Transverse colon (tissue), 4 donors: ENCODE data around the gene ZNF679. TPM values are rescaled to one million over a fixed set of nuclear protein-coding genes. Genes with fewer than 3 reads are reported as not detected.
"Not testable (repeated sequence)": the region's sequence is repeated elsewhere in the genome, so short reads cannot be mapped to it uniquely, and the experiment has no call there.

Experiments
- DNase-seq: peaks from one replicate; pipeline ENCODE4 v3.0.0-alpha.2; 2019
- H3K27ac ChIP-seq, 4 donors: fragments of 200-600 bp; sonication (generic); 2 replicates each; pipeline ENCODE4 v1.5.1; 2016 to 2018; ENCODE audit warnings: inconsistent platforms in 4 of 4
- H3K27me3 ChIP-seq: fragments of 200-600 bp; sonication (generic); 2 replicates; pipeline ENCODE4 v1.5.1; 2017; ENCODE audit warnings: inconsistent platforms
- H3K36me3 ChIP-seq, 4 donors: fragments of 200-600 bp; sonication (generic); 2 replicates each; pipeline ENCODE4 v1.5.1; 2017 to 2019; ENCODE audit warnings: inconsistent platforms in 4 of 4
- H3K4me1 ChIP-seq, 4 donors: fragments of 200-600 bp; sonication (generic); 2 replicates each; pipeline ENCODE4 v1.5.1; 2017 to 2020; ENCODE audit warnings: inconsistent platforms in 4 of 4
- H3K4me3 ChIP-seq, 4 donors: fragments of 200-600 bp; sonication (generic); 1 replicate in 1 of 4; 2 replicates in 3 of 4; pipeline versions ENCODE4 v1.5.1 to v1.6.1; 2017 to 2019; ENCODE audit warnings: inconsistent platforms in 4 of 4
- H3K9me3 ChIP-seq, 2 donors: fragments of 200-600 bp; sonication (generic); 2 replicates each; pipeline ENCODE4 v1.5.1; 2017 to 2019; ENCODE audit warnings: inconsistent platforms in 2 of 2
- CTCF ChIP-seq, 5 experiments: fragments of 200-600 bp in 3 of 5; fragments of 450-650 bp in 2 of 5; sonication (generic) in 3 of 5; IDR thresholded peaks; 1 replicate in 2 of 5; 2 replicates in 3 of 5; pipeline ENCODE4 v1.5.1; 2016 to 2017; ENCODE audit warnings: antibody characterized with exemption in 5 of 5, inconsistent platforms in 3 of 5, mild to moderate bottlenecking in 2 of 5, moderate library complexity in 1 of 5
- EP300 ChIP-seq: sonication (generic); formaldehyde crosslinking; IDR thresholded peaks from one replicate; pipeline ENCODE4 v1.6.1; 2017; ENCODE audit warnings: antibody characterized with exemption, low read depth
- POLR2A ChIP-seq: fragments of 450-650 bp; IDR thresholded peaks from one replicate; pipeline ENCODE4 v1.6.1; 2016; ENCODE audit warnings: antibody characterized with exemption, mild to moderate bottlenecking, moderate library complexity
- POLR2AphosphoS5 ChIP-seq, 3 donors: sonication (generic); formaldehyde crosslinking; IDR thresholded peaks; one replicate each; pipeline ENCODE4 v1.6.1; 2016; ENCODE audit warnings: antibody characterized with exemption in 3 of 3
- WGBS, 2 donors: methylation state at CpG; one replicate each; pipeline ENCODE4 v1.1.5; 2018; ENCODE audit warnings: low coverage in 1 of 2; 5-methylcytosine and 5-hydroxymethylcytosine counted together
- in situ Hi-C, 4 donors: fragments of 200-750 bp; cut with MboI; loops; one replicate each; pipeline versions ENCODE4 v1.15.0 to v1.15.1; 2017; ENCODE audit warnings: low sequenced_read_pairs in 3 of 4, low pct_ligation_motif_present in 1 of 4, low pct_unique_long_range_greater_than_20kb in 1 of 4
- intact Hi-C: fragments of 100-400 bp; cut with DNase I; formaldehyde crosslinking; loops from one replicate; pipeline ENCODE4 v1.15.1; 2023; ENCODE audit warnings: low total_unique reads
- total RNA-seq, 4 donors: library from RNA; depleted of rRNA; stranded (reverse); fragments of >200 nt; gene quantifications; one replicate each; pipeline ENCODE4 v1.1.0, GENCODE V29; 2016

Gene ZNF679
- total RNA-seq, 4 donors from 2014 or later, result not detected

GRCh38 chr7:64223366-64223765 is 4.9 kb upstream of the ZNF679 start:
- no peaks in the 10 kb centered on the region for H3K27me3 ChIP-seq
- intact Hi-C loops, result no loop called here
- WGBS, 2 donors, result 29% methylated on average over 2 of the region's 2 CpGs; no CpG with 5 or more reads in 1 of the 2 donors
- H3K4me1 ChIP-seq, result no peaks in the 10 kb centered on the region
- H3K9me3 ChIP-seq, result peaks cover 26 to 31% of the 10 kb centered on the region in 2 donors
- H3K36me3 ChIP-seq, result no peaks in the 10 kb centered on the region
- no peak overlapping the region for H3K27ac ChIP-seq
- in situ Hi-C loops, result no loop called here
- no peak overlapping the region for H3K4me3 ChIP-seq
- TF ChIP-seq POLR2AphosphoS5 (IDR thresholded peaks at IDR 0.05) (no peak), EP300 (no peak), CTCF (IDR thresholded peaks at IDR 0.05) (no peak), POLR2A (no peak)
- DNase-seq, result no peak

DNA sequence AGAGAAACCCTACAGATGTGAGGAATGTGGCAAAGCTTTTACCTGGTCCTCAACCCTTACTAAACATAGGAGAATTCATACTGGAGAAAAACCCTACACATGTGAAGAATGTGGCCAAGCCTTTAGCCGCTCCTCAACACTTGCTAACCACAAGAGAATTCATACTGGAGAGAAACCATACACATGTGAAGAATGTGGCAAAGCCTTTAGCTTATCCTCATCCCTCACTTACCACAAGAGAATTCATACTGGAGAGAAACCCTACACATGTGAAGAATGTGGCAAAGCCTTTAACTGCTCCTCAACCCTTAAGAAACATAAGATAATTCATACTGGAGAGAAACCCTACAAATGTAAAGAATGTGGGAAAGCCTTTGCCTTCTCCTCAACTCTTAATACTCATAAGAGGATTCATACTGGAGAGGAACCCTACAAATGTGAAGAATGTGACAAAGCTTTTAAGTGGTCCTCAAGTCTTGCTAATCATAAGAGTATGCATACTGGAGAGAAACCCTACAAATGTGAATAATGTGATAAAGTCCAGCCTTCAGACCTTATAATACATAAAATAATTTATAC is 38.2 kb downstream of the ZNF679 start:
- DNase-seq, result no peak
- no peak for TF ChIP-seq EP300
- TF ChIP-seq POLR2AphosphoS5 (IDR thresholded peaks at IDR 0.05), result no peak
- no peak for TF ChIP-seq POLR2A
- TF ChIP-seq CTCF (IDR thresholded peaks at IDR 0.05), result no peak
- Histone ChIP-seq H3K4me1 (no peaks in the 10 kb centered on the region), H3K4me3 (no peak overlapping the region), H3K27ac (no peak overlapping the region), H3K27me3 (no peaks in the 10 kb centered on the region), H3K9me3 (peaks cover 45 to 52% of the 10 kb centered on the region in 2 donors), H3K36me3 (no peaks in the 10 kb centered on the region)
- 75 to 100% methylated on average over 1 of the region's 1 CpG for WGBS, 2 donors
- in situ Hi-C loops, result loop anchor here in 1 of 4 donors (25.0 kb wide), 1 partner anchor 96 kb away; no protein-coding TSS in a partner anchor
- intact Hi-C loops, result no loop called here

DNA sequence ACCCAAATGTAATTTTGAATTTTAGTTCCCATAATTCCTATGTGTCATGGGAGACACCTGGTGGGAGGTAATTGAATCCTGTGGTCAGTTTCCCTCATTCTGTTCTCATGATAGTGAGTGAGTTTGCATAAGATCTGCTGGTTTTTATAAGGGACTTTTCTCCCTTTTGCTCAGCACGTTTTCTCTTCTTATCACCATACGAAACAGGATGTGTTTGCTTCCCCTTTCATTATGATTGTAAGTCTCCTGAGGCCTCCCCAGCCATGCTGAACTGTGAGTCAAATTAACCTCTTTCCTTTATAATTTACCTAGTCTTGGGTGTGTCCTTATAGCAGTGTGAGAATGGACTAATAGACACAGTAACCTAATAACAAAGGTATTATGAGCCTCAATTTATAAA is 49.4 kb downstream of the ZNF679 start:
- H3K4me1 ChIP-seq, result no peaks in the 10 kb centered on the region
- intact Hi-C loops, result no loop called here
- H3K4me3 ChIP-seq, result no peak overlapping the region
- no peak overlapping the region for H3K27ac ChIP-seq
- no peaks in the 10 kb centered on the region for H3K27me3 ChIP-seq
- DNase-seq, result no peak
- TF ChIP-seq CTCF (IDR thresholded peaks at IDR 0.05), result no peak
- no peak for TF ChIP-seq EP300
- TF ChIP-seq POLR2AphosphoS5 (IDR thresholded peaks at IDR 0.05), result no peak
- no peak for TF ChIP-seq POLR2A
- no peaks in the 10 kb centered on the region for H3K36me3 ChIP-seq
- peaks cover 0 to 4% of the 10 kb centered on the region in 2 donors for H3K9me3 ChIP-seq
- WGBS, 2 donors, result 47 to 64% methylated on average over 2 of the region's 2 CpGs
- in situ Hi-C loops, result loop anchor here in 1 of 4 donors (25.0 kb wide), 1 partner anchor 110 kb away; no protein-coding TSS in a partner anchor

DNA sequence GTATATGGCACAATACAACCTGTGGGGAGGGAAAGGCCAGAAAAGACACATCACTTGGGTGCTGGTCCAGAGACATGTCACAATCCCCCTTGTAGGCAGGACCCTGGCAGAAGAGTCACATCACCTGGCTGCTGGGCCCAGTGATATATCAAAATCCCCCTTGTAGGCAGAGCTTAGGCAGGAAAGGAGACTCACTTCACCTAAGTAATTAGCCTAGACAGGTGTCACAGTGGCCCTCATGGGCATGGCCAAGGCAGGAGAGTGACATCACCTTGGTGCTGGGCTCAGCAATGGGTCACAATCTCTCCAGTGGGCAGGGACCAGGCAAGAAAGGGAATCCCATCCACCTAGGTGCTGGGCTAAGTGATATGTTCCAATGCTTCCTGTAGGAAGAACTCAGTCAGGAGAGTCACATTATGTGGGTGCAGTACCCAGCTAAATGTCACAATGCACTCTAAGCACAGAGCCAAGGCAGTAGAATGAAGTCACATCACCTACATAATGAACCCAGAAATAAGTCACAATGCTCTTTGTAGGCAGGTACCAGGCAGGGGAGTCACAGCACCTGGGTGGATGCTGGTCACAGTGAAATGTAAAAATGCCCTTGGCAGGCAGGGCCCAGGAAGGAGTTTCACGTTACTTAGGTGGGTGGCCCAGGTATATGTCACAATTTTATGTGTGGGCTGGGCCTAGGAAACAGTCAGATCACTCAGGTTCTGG is 66.6 kb downstream of the ZNF679 start:
- intact Hi-C loops (no loop called here), in situ Hi-C loops (loop anchor here in 1 of 4 donors (25.0 kb wide), 1 partner anchor 92 kb away; no protein-coding TSS in a partner anchor)
- TF ChIP-seq POLR2A, result no peak
- TF ChIP-seq EP300, result no peak
- TF ChIP-seq CTCF (IDR thresholded peaks at IDR 0.05), result no peak
- TF ChIP-seq POLR2AphosphoS5 (IDR thresholded peaks at IDR 0.05), result no peak
- Histone ChIP-seq H3K27ac (no peak overlapping the region), H3K27me3 (no peaks in the 10 kb centered on the region), H3K36me3 (no peaks in the 10 kb centered on the region), H3K4me1 (no peaks in the 10 kb centered on the region), H3K4me3 (no peak overlapping the region), H3K9me3 (no peaks in the 10 kb centered on the region)
- no peak for DNase-seq
- 40% methylated on average over 1 of the region's 1 CpG; no CpG with 5 or more reads in 1 of the 2 donors for WGBS, 2 donors

DNA sequence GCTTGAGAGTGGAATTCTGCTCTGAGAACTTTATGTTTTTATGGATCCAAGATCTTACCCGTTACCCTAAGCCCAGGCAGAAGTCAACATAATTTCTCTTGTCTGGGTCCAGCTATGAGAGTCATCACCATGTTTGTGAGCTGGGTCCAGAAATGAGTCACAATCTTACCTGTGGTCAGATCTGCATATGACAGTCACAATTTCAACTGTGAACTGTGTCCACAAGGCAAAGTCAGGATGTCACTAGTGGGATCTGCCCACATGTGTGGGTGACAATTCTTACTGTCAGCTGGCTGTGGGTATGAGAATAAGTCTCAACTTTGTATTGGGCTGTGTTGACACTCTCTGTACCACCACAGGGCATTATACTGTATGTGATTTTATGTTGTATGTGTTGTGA is 69.1 kb downstream of the ZNF679 start:
- H3K4me3 ChIP-seq, H3K4me1 ChIP-seq, intact Hi-C loops, DNase-seq, H3K36me3 ChIP-seq, H3K9me3 ChIP-seq, H3K27ac ChIP-seq, H3K27me3 ChIP-seq: not testable (repeated sequence)
- in situ Hi-C loops, result loop anchor here in 1 of 4 donors (25.0 kb wide), 1 partner anchor 90 kb away; no protein-coding TSS in a partner anchor
- 68% methylated on average over 1 of the region's 1 CpG; no CpG with 5 or more reads in 1 of the 2 donors for WGBS, 2 donors
